GM12878 (cell line): Measurements from ENCODE around the gene EBF3. TPM values are rescaled to one million over a fixed set of nuclear protein-coding genes. Genes with fewer than 3 reads are reported as not detected.

Source experiments
- ATAC-seq: fragments of 200-7000 bp; cut with Tn5 transposase; 3 replicates; pipeline ENCODE4 v1.9.1; 2020; ENCODE audit warnings: mild to moderate bottlenecking, moderate library complexity
- BruUV-seq: library from RNA; stranded (reverse); fragments of 400-500 nt; replicated peaks from 2 replicates; lab custom pipeline; 2021; lab: Mats Ljungman, UMichigan
- CTCF ChIA-PET: fragments of 300-600 bp; sonication (Branson Sonifier 250); formaldehyde crosslinking; extraction: SDS; loops from one replicate; lab custom pipeline; 2021; ENCODE audit warnings: inconsistent platforms; lab: Yijun Ruan, JAX
- POLR2A ChIA-PET: fragments of 350-600 bp; formaldehyde crosslinking; extraction: SDS; loops from one replicate; lab custom pipeline; 2021; ENCODE audit warnings: inconsistent platforms; lab: Charles Lee
- RAD21 ChIA-PET: fragments of 300-600 bp; sonication (Branson Sonifier 250); formaldehyde crosslinking; loops from one replicate; lab custom pipeline; 2023; ENCODE audit warnings: antibody characterized with exemption; ENCODE audit not compliant: unreplicated experiment; lab: Charles Lee
- SMC1A ChIA-PET: fragments of 300-600 bp; sonication (Branson Sonifier 250); formaldehyde crosslinking; loops from one replicate; lab custom pipeline; 2023; ENCODE audit not compliant: unreplicated experiment, uncharacterized antibody; lab: Charles Lee
- DNase-seq: peaks from one replicate; pipeline ENCODE4 v3.0.0-alpha.2; 2011; ENCODE audit warnings: low read depth, low spot score
- FAIRE-seq: peaks from 3 replicates; lab custom pipeline; 2011; peaks lifted over from hg19 to GRCh38; lab: Jason Lieb, UNC
- H2AFZ ChIP-seq: 2 replicates; pipeline ENCODE4 v1.6.0; 2011; ENCODE audit warnings: low read depth, low read length, control low read depth; ENCODE audit not compliant: control insufficient read depth
- H3K27ac ChIP-seq: 2 replicates; pipeline ENCODE4 v1.5.1; 2011; ENCODE audit warnings: control low read depth; ENCODE audit not compliant: control insufficient read depth, insufficient read depth
- H3K27me3 ChIP-seq, 2 experiments: replicated peaks in 1 of 2; 2 replicates each; pipeline versions ENCODE4 v1.6.0 to v1.6.1; 2011; ENCODE audit warnings: low read length in 1 of 2; ENCODE audit not compliant: control insufficient read depth in 2 of 2, insufficient read depth in 2 of 2
- H3K36me3 ChIP-seq, 2 experiments: 2 replicates each; pipeline ENCODE4 v1.5.1; 2011; ENCODE audit warnings: low read length in 1 of 2; ENCODE audit not compliant: control insufficient read depth in 2 of 2, insufficient read depth in 2 of 2
- H3K4me1 ChIP-seq: 2 replicates; pipeline ENCODE4 v1.6.1; 2011; ENCODE audit warnings: mild to moderate bottlenecking, low read length, moderate library complexity, mixed read lengths; ENCODE audit not compliant: control insufficient read depth, insufficient read depth
- H3K4me2 ChIP-seq: 2 replicates; pipeline ENCODE4 v1.6.0; 2011; ENCODE audit warnings: control low read depth; ENCODE audit not compliant: control insufficient read depth, insufficient read depth
- H3K4me3 ChIP-seq: fragments of 200-600 bp; sonication (generic); 2 replicates; pipeline ENCODE4 v1.5.1; 2016
- H3K79me2 ChIP-seq: 2 replicates; pipeline ENCODE4 v1.6.0; 2011; ENCODE audit warnings: low read length; ENCODE audit not compliant: control insufficient read depth, insufficient read depth
- H3K9ac ChIP-seq: 2 replicates; pipeline ENCODE4 v1.8.0; 2011; ENCODE audit warnings: low read length, control low read depth, mixed read lengths; ENCODE audit not compliant: control insufficient read depth, insufficient read depth
- H3K9me3 ChIP-seq: replicated peaks from 3 replicates; pipeline ENCODE4 v1.5.1; 2011; ENCODE audit warnings: mild to moderate bottlenecking, low read length; ENCODE audit not compliant: control insufficient read depth, insufficient read depth
- H4K20me1 ChIP-seq: 2 replicates; pipeline ENCODE4 v1.6.0; 2011; ENCODE audit not compliant: control insufficient read depth, insufficient read depth
- BCL11A ChIP-seq: IDR thresholded peaks from 2 replicates; pipeline ENCODE4 v1.6.1; 2011; ENCODE audit warnings: low read depth, low read length
- BHLHE40 ChIP-seq, 2 experiments: fragments of 450-650 bp in 1 of 2; IDR thresholded peaks; 2 replicates each; pipeline ENCODE4 v1.6.1; 2011 to 2017; ENCODE audit warnings: low read depth in 2 of 2, borderline replicate concordance in 1 of 2, improper control_type of control experiment in 1 of 2, low read length in 1 of 2, mild to moderate bottlenecking in 1 of 2
- CBX5 ChIP-seq: sonication (generic); IDR thresholded peaks from 2 replicates; pipeline ENCODE4 v1.6.1; 2016; ENCODE audit warnings: low read depth, moderate library complexity, mild to moderate bottlenecking, inconsistent platforms
- CREM ChIP-seq: IDR thresholded peaks from 2 replicates; pipeline ENCODE4 v1.6.1; 2014; ENCODE audit warnings: antibody characterized with exemption, low read depth
- KDM1A ChIP-seq: fragments of 200-600 bp; sonication (generic); IDR thresholded peaks from 2 replicates; pipeline ENCODE4 v1.6.1; 2016; ENCODE audit warnings: borderline replicate concordance
- PML ChIP-seq: IDR thresholded peaks from 2 replicates; pipeline ENCODE4 v1.6.1; 2012; ENCODE audit warnings: low read length, inconsistent platforms
- TCF7 ChIP-seq: IDR thresholded peaks from 2 replicates; pipeline ENCODE4 v1.6.1; 2014; ENCODE audit warnings: antibody characterized with exemption, borderline replicate concordance
- WGBS: methylation state at CpG from one replicate; pipeline ENCODE4 v1.1.6; 2016; ENCODE audit warnings: low lambda C conversion rate; ENCODE audit not compliant: insufficient replicate concordance, insufficient coverage; ENCODE audit errors: missing lambda C conversion rate; 5-methylcytosine and 5-hydroxymethylcytosine counted together
- in situ Hi-C: fragments of 300-500 bp; cut with MboI; formaldehyde crosslinking; loops from 9 replicates; pipeline ENCODE4 v1.14.3; 2018; ENCODE audit warnings: mixed read lengths
- intact Hi-C: fragments of 100-400 bp; cut with micrococcal nuclease; formaldehyde crosslinking; loops from one replicate; pipeline ENCODE4 v1.14.2; 2022; ENCODE audit not compliant: unreplicated experiment
- polyA plus RNA-seq, 11 experiments: library from polyadenylated mRNA; depleted of rRNA in 4 of 11; unstranded in 6 of 11; stranded (reverse) in 5 of 11; fragments of >200 nt; fragmentation: Nextera tagmentation in 4 of 11; fragmentation: Illumina TruSeq in 1 of 11; extraction: Ambion mirVana in 4 of 11; extraction: Trizol in 1 of 11; gene quantifications; 1 replicate in 1 of 11; 2 replicates in 10 of 11; pipeline versions ENCODE4 v1.2.1 to v1.2.3, GENCODE V29; 2011 to 2016; ENCODE audit warnings: inconsistent platforms in 2 of 11, missing spikeins in 2 of 11, low read depth in 1 of 11
- total RNA-seq, 4 experiments: library from RNA; depleted of rRNA in 3 of 4; stranded (reverse); fragments of >200 nt in 3 of 4; fragmentation: Illumina TruSeq in 1 of 4; extraction: Trizol in 1 of 4; gene quantifications; 2 replicates each; pipeline versions ENCODE4 v1.2.1 to v1.2.3, GENCODE V29; 2013 to 2021
- TF ChIP-seq, protein P1 (sequence below): fragments of 450-650 bp; IDR thresholded peaks from 2 replicates; pipeline ENCODE4 v1.6.1; 2017; ENCODE audit warnings: mild to moderate bottlenecking
- TF ChIP-seq, protein P2 (sequence below): fragments of 450-650 bp; IDR thresholded peaks from 2 replicates; pipeline ENCODE4 v1.6.1; 2016; ENCODE audit warnings: mild to moderate bottlenecking
- TF ChIP-seq, protein P3 (sequence below): fragments of 150-350 bp; IDR thresholded peaks from 2 replicates; pipeline ENCODE4 v1.6.1; 2014; ENCODE audit warnings: mild to moderate bottlenecking, low read depth, low read length
- TF ChIP-seq, protein P4 (sequence below): IDR thresholded peaks from 2 replicates; pipeline ENCODE4 v1.6.1; 2012; ENCODE audit warnings: improper control_type of control experiment, low read depth, low read length; ENCODE audit not compliant: insufficient replicate concordance

Gene EBF3
- total and polyA plus RNA-seq, 10 of the 15 experiments (the other 5 are each of a cell fraction or from before 2014, with no cell fraction given), result not detected

DNA sequence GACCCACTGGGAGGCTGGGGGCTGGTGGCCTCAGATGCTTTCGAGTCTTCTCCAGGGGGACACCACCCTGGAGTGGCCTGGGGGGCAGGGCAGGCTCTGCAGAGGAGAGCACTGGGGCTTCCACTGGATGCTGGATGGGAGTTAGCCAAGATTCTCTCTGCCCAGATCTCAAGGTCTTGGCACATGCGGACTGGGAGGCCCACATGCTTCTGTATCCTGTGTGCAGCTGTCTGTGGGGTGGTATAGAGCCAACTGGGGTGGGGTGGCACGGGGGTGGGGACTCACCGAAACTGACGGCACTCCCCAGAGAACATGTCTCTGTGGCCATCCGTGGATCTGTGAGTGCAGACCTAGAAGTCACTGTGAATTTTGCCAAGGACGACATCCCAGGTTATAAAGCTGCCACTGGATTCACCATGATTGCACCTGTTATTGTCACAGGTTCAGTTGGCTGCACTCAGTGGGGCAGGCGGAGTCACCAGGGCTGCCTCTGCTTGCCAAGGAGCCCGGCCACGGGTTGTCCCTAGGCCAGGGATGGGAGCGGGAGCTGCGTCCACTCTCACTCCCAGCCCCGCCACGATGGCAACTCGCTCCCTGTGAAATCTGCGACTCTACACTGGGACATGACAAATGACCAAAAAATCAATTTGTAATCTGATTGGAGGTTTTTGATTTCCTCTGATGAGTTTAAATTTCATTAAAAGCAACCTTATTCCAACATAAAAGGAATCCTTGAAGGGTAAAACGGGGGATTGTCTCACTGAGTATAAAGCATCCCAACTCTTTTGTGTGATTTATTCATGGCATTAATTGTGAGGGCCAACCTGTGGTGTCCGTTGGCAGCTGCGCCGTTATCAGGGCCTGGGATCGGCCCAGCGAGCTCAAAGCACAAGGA lies 131.3 kb downstream of the EBF3 start (continued):
- TF ChIP-seq, protein P1, sequence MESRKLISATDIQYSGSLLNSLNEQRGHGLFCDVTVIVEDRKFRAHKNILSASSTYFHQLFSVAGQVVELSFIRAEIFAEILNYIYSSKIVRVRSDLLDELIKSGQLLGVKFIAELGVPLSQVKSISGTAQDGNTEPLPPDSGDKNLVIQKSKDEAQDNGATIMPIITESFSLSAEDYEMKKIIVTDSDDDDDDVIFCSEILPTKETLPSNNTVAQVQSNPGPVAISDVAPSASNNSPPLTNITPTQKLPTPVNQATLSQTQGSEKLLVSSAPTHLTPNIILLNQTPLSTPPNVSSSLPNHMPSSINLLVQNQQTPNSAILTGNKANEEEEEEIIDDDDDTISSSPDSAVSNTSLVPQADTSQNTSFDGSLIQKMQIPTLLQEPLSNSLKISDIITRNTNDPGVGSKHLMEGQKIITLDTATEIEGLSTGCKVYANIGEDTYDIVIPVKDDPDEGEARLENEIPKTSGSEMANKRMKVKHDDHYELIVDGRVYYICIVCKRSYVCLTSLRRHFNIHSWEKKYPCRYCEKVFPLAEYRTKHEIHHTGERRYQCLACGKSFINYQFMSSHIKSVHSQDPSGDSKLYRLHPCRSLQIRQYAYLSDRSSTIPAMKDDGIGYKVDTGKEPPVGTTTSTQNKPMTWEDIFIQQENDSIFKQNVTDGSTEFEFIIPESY, result no peak
- TF ChIP-seq TCF7, result no peak
- TF ChIP-seq, protein P2, sequence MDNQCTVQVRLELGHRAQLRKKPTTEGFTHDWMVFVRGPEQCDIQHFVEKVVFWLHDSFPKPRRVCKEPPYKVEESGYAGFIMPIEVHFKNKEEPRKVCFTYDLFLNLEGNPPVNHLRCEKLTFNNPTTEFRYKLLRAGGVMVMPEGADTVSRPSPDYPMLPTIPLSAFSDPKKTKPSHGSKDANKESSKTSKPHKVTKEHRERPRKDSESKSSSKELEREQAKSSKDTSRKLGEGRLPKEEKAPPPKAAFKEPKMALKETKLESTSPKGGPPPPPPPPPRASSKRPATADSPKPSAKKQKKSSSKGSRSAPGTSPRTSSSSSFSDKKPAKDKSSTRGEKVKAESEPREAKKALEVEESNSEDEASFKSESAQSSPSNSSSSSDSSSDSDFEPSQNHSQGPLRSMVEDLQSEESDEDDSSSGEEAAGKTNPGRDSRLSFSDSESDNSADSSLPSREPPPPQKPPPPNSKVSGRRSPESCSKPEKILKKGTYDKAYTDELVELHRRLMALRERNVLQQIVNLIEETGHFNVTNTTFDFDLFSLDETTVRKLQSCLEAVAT, result no peak
- TF ChIP-seq, protein P3, sequence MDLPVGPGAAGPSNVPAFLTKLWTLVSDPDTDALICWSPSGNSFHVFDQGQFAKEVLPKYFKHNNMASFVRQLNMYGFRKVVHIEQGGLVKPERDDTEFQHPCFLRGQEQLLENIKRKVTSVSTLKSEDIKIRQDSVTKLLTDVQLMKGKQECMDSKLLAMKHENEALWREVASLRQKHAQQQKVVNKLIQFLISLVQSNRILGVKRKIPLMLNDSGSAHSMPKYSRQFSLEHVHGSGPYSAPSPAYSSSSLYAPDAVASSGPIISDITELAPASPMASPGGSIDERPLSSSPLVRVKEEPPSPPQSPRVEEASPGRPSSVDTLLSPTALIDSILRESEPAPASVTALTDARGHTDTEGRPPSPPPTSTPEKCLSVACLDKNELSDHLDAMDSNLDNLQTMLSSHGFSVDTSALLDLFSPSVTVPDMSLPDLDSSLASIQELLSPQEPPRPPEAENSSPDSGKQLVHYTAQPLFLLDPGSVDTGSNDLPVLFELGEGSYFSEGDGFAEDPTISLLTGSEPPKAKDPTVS, result no peak
- TF ChIP-seq CREM, result no peak

DNA sequence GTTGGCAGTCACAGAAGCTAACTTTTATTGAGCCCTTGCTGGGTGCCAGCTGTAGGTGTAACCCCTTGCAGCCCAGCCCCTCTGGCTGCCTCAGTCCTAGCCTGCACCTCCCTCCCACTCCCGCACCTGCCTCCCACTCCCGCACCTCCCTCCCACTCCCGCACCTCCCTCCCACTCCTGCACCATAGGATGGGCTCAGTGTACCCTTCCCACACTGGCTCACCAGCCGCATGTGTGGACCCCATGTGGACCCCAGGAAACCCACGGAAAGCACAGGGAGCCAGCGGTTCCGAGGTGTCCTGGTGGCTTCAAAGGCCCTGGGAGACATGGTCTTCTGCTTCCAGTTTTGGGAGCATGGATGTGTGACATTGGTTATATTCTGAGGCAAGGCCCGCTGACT lies 132.9 kb downstream of the EBF3 start:
- H2AFZ ChIP-seq, result no peak overlapping the region
- no peaks in the 10 kb centered on the region for H3K9me3 ChIP-seq
- FAIRE-seq (no peak), DNase-seq (no peak), ATAC-seq (no peak)
- H3K9ac ChIP-seq, result no peak overlapping the region
- RAD21 ChIA-PET, result no interaction called here
- CTCF ChIA-PET, result no interaction called here
- H3K36me3 ChIP-seq, result no peaks in the 10 kb centered on the region
- SMC1A ChIA-PET, result no interaction called here
- no peak overlapping the region for H3K27ac ChIP-seq
- BruUV-seq, result no TSS peak
- POLR2A ChIA-PET, result no interaction called here
- intact Hi-C loops, result no loop called here
- no peaks in the 10 kb centered on the region for H3K79me2 ChIP-seq
- H3K4me2 ChIP-seq, result no peak overlapping the region
- 56% methylated on average over 7 of the region's 8 CpGs for WGBS
- no peaks in the 10 kb centered on the region for H4K20me1 ChIP-seq
- no peak overlapping the region for H3K4me3 ChIP-seq
- H3K27me3 ChIP-seq, result no peaks in the 10 kb centered on the region
- no peaks in the 10 kb centered on the region for H3K4me1 ChIP-seq
- in situ Hi-C loops, result no loop called here
- TF ChIP-seq PML (no peak), CBX5 (no peak), BCL11A (no peak), KDM1A (no peak), TCF7 (no peak), BHLHE40 (IDR thresholded peaks at IDR 0.05; ENCODE audit: borderline replicate concordance in 1 of 2, low read depth in 2 of 2, low read length in 1 of 2) (no peak)
- TF ChIP-seq, protein P4, sequence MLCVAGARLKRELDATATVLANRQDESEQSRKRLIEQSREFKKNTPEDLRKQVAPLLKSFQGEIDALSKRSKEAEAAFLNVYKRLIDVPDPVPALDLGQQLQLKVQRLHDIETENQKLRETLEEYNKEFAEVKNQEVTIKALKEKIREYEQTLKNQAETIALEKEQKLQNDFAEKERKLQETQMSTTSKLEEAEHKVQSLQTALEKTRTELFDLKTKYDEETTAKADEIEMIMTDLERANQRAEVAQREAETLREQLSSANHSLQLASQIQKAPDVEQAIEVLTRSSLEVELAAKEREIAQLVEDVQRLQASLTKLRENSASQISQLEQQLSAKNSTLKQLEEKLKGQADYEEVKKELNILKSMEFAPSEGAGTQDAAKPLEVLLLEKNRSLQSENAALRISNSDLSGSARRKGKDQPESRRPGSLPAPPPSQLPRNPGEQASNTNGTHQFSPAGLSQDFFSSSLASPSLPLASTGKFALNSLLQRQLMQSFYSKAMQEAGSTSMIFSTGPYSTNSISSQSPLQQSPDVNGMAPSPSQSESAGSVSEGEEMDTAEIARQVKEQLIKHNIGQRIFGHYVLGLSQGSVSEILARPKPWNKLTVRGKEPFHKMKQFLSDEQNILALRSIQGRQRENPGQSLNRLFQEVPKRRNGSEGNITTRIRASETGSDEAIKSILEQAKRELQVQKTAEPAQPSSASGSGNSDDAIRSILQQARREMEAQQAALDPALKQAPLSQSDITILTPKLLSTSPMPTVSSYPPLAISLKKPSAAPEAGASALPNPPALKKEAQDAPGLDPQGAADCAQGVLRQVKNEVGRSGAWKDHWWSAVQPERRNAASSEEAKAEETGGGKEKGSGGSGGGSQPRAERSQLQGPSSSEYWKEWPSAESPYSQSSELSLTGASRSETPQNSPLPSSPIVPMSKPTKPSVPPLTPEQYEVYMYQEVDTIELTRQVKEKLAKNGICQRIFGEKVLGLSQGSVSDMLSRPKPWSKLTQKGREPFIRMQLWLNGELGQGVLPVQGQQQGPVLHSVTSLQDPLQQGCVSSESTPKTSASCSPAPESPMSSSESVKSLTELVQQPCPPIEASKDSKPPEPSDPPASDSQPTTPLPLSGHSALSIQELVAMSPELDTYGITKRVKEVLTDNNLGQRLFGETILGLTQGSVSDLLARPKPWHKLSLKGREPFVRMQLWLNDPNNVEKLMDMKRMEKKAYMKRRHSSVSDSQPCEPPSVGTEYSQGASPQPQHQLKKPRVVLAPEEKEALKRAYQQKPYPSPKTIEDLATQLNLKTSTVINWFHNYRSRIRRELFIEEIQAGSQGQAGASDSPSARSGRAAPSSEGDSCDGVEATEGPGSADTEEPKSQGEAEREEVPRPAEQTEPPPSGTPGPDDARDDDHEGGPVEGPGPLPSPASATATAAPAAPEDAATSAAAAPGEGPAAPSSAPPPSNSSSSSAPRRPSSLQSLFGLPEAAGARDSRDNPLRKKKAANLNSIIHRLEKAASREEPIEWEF, result no peak
